MCF 10A (cell line): ENCODE data around the gene HS1BP3. TPM values are rescaled to one million over a fixed set of nuclear protein-coding genes. Genes with fewer than 3 reads are reported as not detected.

Experiments
- BruUV-seq: library from RNA; stranded (reverse); fragments of 400-500 nt; replicated peaks from 2 replicates; lab custom pipeline; 2021; lab: Mats Ljungman, UMichigan
- CTCF ChIA-PET: fragments of 300-600 bp; sonication (Branson Sonifier 250); formaldehyde crosslinking; extraction: SDS; loops from one replicate; lab custom pipeline; 2021; ENCODE audit warnings: antibody characterized with exemption, inconsistent platforms; lab: Yijun Ruan, JAX
- POLR2A ChIA-PET: fragments of 300-600, 350-650 bp; sonication (Branson Sonifier 250); formaldehyde crosslinking; extraction: SDS; loops from one replicate; lab custom pipeline; 2020; ENCODE audit warnings: antibody characterized with exemption, inconsistent platforms; lab: Yijun Ruan, JAX
- DNase-seq: peaks from one replicate; pipeline ENCODE4 v3.0.0-alpha.2; 2018; ENCODE audit not compliant: unreplicated experiment
- H3K27ac Mint-ChIP-seq: one replicate; pipeline ENCODE4 v1.8.0; 2022; ENCODE audit warnings: mild to moderate bottlenecking, low read depth, mixed read lengths; ENCODE audit not compliant: unreplicated experiment
- H3K27me3 Mint-ChIP-seq: one replicate; pipeline ENCODE4 v1.8.0; 2022; ENCODE audit warnings: mixed read lengths; ENCODE audit not compliant: insufficient read depth, unreplicated experiment
- H3K36me3 Mint-ChIP-seq: one replicate; pipeline ENCODE4 v1.8.0; 2022; ENCODE audit warnings: mild to moderate bottlenecking, moderate library complexity, mixed read lengths; ENCODE audit not compliant: insufficient read depth, unreplicated experiment
- H3K4me1 Mint-ChIP-seq: one replicate; pipeline ENCODE4 v1.8.0; 2022; ENCODE audit warnings: mixed read lengths; ENCODE audit not compliant: insufficient read depth, unreplicated experiment
- H3K4me3 Mint-ChIP-seq: one replicate; pipeline ENCODE4 v1.8.0; 2022; ENCODE audit warnings: mild to moderate bottlenecking, moderate library complexity, mixed read lengths; ENCODE audit not compliant: unreplicated experiment
- H3K9me3 Mint-ChIP-seq: one replicate; pipeline ENCODE4 v1.8.0; 2022; ENCODE audit warnings: mixed read lengths; ENCODE audit not compliant: unreplicated experiment
- CTCF ChIP-seq: fragments of 200-600 bp; IDR thresholded peaks from one replicate; pipeline ENCODE4 v1.8.0; 2022; ENCODE audit warnings: antibody characterized with exemption, mild to moderate bottlenecking; ENCODE audit not compliant: unreplicated experiment
- intact Hi-C: fragments of 100-400 bp; cut with micrococcal nuclease; formaldehyde crosslinking; loops from 2 replicates; pipeline ENCODE4 v1.14.1; 2022
- total RNA-seq: library from RNA; stranded (reverse); gene quantifications from 2 replicates; pipeline ENCODE4 v1.2.3, GENCODE V29; 2022

The HS1BP3 gene
- total RNA-seq, 1 experiment from 2014 or later: 10.0 TPM

- H3K27me3 Mint-ChIP-seq: no peaks in the 10 kb centered on the region
- no TSS peak for BruUV-seq
- TF ChIP-seq CTCF: no peak
- no peak for DNase-seq
- POLR2A ChIA-PET: interaction anchor here (0.7 kb wide), 1 partner anchor 38 kb away, joined by 3 read pairs; no protein-coding TSS in a partner anchor
- no peak overlapping the region for H3K27ac Mint-ChIP-seq
- no peak overlapping the region for H3K4me3 Mint-ChIP-seq
- intact Hi-C loops: loop anchor here (10.0 kb wide), 1 partner anchor 66 kb away; no protein-coding TSS in a partner anchor
- no peaks in the 10 kb centered on the region for H3K4me1 Mint-ChIP-seq
- peaks cover 6% of the 10 kb centered on the region for H3K36me3 Mint-ChIP-seq
- no peaks in the 10 kb centered on the region for H3K9me3 Mint-ChIP-seq
- CTCF ChIA-PET: no interaction called here
These were observed 79.7 kb downstream of the HS1BP3 start for GRCh38 chr2:20571231-20571630.

DNA sequence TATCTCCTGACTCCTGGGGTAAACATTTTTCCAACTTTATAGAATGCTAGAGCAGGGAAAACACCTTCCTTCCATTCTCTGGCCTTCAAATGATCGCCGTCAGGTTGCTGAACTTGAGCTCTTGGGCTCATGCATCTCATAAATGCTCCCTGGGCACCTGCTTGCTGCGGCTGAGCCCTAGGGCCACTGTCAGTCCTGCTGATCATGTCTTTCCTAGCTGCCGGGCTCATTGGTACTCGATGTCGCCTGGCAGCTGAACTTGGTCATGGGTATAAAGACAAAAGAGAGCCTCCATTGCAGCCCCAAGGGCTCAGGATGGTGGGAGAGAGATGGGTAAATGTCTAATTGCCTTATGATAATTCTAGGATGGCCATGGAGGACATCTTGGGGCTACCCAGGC, 80.6 kb downstream of the HS1BP3 start:
- Mint-ChIP-seq H3K36me3 (no peaks in the 10 kb centered on the region), H3K4me3 (no peak overlapping the region), H3K9me3 (no peaks in the 10 kb centered on the region), H3K4me1 (no peaks in the 10 kb centered on the region), H3K27ac (no peak overlapping the region), H3K27me3 (no peaks in the 10 kb centered on the region)
- DNase-seq: no peak
- no peak for TF ChIP-seq CTCF
- ChIA-PET CTCF (interaction anchor here (0.7 kb wide), 1 partner anchor 211 kb away, joined by 3 read pairs; no protein-coding TSS in a partner anchor), POLR2A (interaction anchor here (0.8 kb wide), 1 partner anchor 20 kb away, joined by 3 read pairs; no protein-coding TSS in a partner anchor)
- no TSS peak for BruUV-seq
- intact Hi-C loops: loop anchor here (10.0 kb wide), 1 partner anchor 65 kb away; no protein-coding TSS in a partner anchor

DNA sequence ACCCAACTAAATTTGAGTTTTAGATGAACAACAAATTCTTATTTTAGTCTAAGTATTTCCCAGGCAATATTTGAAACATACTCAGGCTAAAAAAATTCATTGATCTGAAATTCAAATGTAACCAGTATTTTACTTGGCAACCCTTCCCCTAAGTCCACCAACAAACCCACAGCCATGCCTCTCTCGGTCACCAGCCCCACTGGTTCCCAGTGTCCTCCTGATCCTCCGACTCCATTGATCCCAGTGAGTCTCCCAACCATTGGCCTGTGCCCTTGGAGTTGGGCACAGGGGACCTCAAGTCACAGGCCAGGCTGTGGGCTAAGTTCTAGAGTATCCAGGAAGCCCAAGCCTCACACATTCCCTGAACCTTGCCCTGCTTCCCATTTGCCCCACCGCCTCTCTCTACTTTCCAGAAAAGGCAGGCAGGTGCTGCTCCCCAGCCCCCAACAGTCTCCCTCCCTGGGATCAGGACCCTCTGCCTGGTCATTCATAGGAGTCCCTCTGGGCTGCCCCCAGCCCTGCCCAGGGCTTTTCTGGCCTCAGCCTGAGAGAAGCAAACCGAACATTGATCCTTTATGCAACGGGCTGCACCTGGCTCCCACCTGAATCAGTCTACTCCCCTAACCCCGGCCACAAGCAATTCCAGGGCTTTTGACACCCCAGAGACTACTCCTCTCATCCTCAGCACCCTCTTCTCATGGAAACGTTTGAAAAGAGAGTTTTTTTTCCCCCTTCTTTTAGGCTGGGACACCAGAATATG, 81.3 kb downstream of the HS1BP3 start:
- Mint-ChIP-seq H3K9me3 (no peaks in the 10 kb centered on the region), H3K36me3 (no peaks in the 10 kb centered on the region), H3K27ac (no peak overlapping the region), H3K4me3 (no peak overlapping the region), H3K27me3 (no peaks in the 10 kb centered on the region), H3K4me1 (no peaks in the 10 kb centered on the region)
- no TSS peak for BruUV-seq
- ChIA-PET CTCF (interaction anchor here (0.5 kb wide), 1 partner anchor 79 kb away, joined by 3 read pairs; no protein-coding TSS in a partner anchor), POLR2A (interaction anchor here (0.8 kb wide), 1 partner anchor 20 kb away, joined by 3 read pairs; no protein-coding TSS in a partner anchor)
- intact Hi-C loops: loop anchor here (10.0 kb wide), 1 partner anchor 65 kb away; no protein-coding TSS in a partner anchor
- TF ChIP-seq CTCF: no peak
- no peak for DNase-seq
